Kidney glomerular epithelial cell (primary cell): ENCODE results near the gene RAB27A.
A peak's percentile ranks its signal among the peaks of the same experiment; 100 is the strongest.
"Not testable (repeated sequence)": the region's sequence is repeated elsewhere in the genome, so short reads cannot be mapped to it uniquely, and the experiment has no call there.

Source experiments
- DNase-seq: peaks from one replicate; lab custom pipeline; 2025; lab: John Stamatoyannopoulos, UW

Gene RAB27A

DNA sequence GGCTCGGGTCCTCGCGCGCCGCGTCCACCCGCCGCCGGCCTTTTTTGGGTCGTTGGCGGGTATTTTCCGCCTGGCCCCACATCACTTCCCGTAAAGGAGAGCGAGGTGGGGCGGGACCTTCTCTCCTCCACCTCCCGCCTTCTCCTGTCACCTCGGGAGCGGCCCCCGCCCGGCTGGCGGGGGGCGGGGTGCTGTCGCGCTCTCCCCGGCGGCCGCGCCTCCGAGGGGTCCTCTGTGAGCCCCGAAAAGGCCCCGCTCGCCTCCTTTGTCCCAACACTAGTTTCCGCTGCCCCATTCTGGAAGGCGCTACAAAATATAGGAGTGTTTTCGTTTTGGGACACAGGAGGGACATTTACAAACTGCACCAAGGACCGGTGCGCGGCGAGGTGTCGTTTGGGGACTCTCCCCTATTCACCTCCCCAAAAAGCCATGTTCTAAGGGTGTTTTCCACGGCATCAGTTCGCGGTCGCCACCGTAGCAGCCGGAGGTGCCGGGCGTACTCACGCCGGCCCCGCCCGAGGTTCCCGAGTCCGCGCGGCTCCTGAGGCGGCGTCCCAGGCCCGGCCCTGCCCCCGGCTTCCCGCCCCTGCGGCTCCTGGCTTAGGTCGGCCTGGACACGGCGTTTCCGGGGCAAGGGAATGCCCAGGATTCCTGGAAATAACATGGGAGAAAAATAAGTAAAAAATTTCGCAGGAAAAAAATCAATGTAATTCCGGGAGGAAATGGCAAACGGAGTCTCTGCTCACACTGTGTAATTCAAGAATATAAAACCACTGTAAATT is at the start of gene RAB27A:
Gene RAB27A, minus strand, starts transcription at position 68 of the 782 bp plus-strand sequence. CDS start 54,879 bp downstream, outside the sequence.
- DNase-seq, result peak; percentile 76

DNA sequence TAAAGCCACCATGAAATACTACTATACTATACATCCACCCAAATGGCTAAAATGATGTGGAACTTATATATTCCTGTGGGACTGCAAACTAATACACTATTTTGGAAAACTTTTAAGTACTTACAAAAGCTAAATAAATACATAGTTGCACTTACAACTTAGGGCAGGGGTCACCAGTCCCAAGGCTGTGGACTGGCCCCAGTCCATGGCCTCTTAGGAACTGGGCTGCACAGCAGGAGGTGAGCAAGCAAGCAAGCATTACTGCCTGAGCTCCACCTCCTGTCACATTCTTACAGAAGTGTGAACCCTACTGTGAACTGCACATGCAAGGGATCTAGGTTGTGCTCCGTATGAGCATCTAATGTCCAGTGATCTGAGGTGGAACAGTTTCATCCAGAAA is 47.5 kb upstream of the RAB27A start:
- DNase-seq, result no peak

DNA sequence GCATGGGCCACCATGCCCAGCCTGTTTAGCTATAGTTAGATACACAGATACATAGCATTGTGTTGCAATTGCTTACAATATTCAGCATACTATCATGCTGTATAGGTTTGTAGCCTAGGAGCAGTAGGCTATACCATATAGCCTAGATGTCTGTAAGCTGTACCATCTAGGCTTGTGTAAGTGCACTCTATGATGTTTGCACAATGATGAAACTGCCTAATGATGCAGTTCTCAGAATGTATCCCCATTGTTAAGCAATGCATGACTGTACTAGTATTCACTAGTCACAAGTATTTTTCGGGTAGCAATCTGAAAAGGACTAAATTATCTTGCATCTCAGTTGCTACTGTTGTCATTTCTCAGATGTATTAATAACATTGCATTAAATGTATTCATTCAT is 45.4 kb upstream of the RAB27A start:
- no peak for DNase-seq

DNA sequence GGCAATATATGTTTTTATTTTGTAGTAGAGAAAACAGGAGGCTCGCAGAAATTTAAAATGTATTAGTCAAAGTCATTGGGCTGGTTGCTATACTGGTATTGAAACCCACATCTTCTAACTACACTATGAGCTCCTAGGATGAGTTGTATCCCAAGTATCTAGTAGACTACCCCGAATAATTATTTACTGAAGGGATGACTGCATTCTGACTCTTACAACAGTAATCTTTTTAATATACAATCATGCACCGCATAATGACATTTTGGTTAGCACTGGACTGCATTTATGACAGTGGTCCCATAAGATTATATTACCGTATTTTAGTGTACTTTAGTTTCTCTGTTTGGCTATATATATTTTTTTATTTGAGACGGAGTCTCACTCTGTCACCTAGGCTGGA is 44.8 kb upstream of the RAB27A start:
- DNase-seq, result no peak

DNA sequence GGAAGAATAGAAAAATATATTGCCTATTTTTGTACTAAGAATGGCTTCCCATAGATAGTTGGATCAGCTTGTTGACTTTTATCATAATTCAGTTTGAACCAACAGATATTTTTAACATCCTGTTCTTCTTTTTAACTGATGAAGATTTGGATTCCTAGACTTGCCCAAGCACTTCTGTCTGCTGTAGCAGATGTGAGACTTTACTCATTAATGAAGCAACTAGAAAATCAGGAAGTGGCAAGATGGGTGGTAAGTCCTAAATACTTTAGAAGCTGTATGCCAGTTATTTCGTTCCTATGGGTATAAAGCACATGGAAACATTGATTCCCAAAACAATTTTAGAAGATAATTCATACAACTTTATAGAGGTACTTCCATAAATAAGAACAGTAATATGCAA is 37.8 kb upstream of the RAB27A start:
- no peak for DNase-seq

DNA sequence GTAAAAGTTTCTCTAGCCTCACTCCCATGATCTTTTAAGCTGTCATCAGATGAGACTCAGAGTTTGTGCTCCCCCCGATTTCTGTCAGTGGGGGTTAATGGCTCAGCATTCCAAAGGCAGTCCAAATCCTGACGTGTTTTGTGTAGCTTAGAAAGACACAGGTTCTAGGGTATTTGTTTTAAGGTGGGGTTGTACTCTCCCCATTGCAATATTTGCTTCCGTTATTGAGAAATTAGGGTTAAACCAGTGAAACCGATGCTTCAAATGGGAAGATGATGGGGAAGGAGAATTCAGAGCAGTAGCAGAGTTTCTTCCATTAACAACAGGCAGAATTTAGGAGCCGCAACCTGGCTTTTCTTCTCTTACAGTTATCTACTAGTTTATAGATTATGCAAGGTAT is 32.9 kb upstream of the RAB27A start:
- DNase-seq, result no peak

DNA sequence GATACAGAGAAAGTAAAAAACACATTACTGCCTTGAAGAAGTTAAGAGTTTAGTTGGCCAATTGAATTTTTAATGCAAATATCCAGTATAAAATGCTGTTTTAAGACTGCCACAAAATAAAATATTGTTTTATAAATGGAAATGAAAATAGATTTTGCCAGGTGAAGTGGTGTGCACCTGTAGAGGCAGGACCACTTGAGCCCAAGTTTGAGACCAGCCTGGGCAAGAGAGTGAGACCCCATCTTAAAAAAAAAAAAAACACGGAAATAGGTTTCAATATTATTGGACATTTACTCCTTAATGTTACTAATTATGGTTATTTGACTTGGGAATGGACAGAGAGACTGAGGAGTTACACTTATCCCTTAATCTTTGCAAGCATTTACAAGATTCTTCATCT is 31.4 kb upstream of the RAB27A start:
- DNase-seq, result no peak

DNA sequence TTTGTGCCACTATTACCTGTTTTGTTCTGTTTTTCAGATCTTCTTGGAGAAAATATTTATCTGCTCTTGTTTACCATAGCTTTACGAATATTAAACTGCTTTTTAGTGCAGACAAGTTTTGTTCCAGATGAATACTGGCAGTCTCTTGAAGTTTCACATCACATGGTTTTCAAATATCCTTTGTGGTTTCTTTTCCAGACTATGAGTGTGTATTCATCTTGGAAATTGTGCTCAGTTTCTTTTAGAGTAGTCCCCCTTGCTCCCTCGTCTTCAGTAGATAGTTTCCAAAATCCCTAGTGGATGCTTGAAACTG is 30.6 kb upstream of the RAB27A start:
- peak; percentile 21 for DNase-seq

DNA sequence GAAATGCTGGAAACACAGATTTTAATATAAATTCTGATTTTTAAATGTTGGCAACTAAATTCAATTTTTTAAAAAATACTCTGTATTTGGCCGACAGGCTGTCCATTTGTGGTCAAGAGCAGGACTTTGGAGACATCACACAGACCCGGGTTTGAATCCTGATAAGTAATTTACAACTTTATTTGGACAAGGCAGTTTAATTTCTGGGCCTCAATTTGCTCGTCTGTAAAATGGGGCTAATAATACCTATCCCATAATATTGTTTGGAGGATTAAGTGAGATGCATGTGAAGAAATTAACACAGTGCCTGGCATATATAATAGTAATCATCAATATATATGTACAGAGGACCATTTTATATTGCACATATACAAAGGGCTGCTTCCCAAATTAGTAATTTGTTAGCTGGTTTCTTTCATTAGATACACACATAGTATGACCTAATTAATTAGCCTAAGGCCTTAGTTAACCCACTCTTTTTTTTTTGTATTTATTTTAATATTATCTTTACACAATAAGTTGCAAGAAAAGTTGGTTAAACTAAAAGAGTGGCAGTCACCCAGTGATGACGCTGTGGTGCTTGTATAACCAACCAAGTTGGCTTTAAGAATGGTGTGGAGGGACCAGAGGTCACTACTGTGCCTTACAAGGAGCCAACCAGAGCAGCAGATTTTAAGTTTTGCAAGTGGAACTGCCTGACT is 30.1 kb upstream of the RAB27A start:
- no peak for DNase-seq

DNA sequence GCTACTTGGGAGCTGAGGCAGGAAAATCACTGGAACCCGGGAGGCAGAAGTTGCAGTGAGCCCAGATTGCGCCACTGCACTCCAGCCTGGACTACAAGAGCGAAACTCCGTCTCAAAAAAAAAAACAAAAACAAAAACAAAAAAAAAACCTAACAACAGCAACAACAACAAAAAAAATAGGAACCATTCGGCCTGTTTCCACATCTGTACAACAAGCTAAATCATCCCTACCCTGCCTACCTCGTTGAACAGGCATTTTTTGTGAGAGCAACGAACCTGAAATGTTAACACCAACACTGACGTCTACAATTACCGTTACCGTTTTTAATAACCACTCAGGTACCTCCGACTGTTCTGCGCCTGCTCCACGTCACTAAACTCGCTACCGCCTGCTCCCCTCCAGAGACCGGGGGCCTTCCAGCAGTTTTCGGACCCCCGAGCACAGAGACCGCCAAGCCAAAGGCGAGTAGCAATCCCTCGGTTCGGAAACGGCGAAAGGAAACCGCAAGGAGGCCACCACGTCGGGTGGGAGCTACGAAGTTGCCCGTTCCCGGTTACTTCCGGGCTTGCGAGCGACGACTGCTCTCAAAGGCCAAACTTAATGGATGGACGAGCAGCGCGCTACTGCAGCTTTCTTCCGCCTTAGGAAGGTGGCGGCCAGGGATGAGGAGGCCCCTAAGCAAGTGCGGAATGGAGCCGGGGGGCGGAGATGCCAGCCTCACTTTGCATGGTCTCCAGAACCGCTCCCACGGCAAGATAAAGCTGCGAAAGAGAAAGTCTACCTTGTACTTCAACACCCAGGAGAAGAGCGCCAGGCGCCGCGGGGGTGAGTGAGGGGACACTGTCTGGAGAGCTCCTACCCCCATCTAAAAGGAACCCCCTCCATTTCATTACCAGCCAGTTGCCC is 29.2 kb upstream of the RAB27A start, which contains the start of the genes PIGB and PIGBOS1:
Gene PIGB, plus strand, starts transcription at position 635 of the 907 bp plus-strand sequence. Its CDS starts 29 bp downstream, at position 664.
Gene PIGBOS1, minus strand, starts transcription at position 536 of the 907 bp plus-strand sequence. CDS start 1,331 bp downstream, outside the sequence.
- DNase-seq, result peak; percentile 77

DNA sequence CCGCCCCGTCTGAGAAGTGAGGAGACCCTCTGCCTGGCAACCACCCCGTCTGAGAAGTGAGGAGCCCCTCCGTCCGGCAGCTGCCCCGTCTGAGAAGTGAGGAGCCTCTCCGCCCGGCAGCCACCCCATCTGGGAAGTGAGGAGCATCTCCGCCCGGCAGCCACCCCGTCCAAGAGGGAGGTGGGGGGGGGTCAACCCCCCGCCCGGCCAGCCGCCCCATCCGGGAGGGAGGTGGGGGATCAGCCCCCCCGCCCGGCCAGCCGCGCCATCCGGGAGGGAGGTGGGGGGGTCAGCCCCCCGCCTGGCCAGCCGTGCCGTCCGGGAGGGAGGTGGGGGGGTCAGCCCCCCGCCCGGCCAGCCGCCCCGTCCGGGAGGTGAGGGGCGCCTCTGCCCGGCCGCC is 13.2 kb upstream of the RAB27A start:
- DNase-seq, result not testable (repeated sequence)

DNA sequence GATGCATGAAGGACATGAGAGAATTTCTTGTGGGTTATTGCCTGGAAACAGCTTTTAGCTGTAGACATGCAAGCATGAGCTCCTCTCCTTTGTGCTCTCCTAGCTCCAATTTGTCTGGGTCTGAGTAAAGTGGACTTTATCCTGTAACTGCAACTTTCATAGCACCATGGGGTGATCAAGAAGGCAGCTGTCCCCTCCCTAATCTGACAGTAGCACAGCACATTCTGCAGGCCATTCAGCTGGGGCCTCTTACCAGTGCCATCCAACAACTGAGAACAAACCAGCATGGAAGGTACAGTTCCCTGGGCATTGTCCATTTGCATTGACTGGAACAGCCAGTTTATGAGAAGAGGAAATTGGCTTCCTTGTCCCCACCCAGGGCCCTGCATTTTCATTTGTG is 7.7 kb upstream of the RAB27A start:
- no peak for DNase-seq

DNA sequence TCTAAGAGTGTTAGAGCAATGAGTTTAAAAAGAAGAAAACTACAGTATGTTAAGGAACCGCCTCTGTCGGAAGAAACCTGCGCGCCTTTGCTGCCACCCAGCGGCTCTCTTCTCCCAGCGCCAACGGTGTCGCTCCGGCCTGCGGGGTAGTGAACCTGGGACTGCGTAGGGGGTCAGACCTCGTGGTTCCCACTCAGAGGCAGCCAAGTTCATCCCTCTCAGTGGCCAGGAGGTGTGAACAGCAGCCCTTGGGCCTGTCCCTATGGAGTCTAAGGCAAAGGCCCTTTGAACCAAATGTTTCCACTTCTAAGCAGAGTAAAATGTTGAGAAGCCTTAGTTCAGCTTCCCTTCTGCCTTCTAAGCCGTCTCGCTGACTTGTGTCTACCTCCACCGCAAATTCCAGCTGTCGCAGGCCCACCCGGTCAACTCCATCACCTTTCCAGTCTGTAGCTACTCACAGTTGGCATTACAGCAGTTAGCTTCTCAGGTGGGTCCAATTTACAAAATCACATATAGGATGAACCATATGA is 980 bp upstream of the RAB27A start:
- no peak for DNase-seq

DNA sequence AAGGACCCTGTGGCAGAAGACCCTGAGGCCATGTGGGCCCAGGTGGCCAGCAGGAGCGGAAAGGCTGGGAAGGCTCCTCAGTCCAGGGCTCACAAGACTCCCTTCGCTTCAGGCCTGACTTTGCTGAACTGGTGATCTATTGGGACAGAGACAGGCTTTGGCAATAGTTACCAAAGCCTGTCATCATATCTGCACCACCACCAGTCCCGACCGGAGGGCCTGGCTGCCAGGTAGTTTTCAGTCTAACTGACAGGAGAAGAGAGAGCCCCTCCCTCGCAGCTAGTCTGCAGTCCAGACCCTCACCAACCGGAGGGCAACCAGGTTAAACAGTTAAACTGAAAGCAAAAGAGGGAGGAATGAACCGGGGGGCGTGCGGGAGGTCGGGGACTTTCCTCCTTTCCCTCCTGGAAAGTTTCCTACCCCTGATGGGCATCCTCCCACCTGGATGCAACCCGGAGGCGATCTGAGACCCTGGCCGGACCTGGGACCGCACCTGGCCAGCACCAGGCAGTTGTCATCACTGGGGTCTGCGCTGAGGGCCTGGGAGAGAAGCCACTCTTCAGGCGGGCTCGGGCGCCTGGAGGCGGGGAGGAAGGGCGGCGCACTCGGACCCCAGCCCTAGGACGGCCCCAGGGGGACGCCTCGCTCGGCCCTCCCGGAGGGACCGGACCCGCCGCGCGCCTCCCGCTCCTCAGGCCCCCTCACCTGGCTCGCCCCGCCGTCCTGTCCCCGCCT is 435 bp downstream of the RAB27A start:
- no peak for DNase-seq

DNA sequence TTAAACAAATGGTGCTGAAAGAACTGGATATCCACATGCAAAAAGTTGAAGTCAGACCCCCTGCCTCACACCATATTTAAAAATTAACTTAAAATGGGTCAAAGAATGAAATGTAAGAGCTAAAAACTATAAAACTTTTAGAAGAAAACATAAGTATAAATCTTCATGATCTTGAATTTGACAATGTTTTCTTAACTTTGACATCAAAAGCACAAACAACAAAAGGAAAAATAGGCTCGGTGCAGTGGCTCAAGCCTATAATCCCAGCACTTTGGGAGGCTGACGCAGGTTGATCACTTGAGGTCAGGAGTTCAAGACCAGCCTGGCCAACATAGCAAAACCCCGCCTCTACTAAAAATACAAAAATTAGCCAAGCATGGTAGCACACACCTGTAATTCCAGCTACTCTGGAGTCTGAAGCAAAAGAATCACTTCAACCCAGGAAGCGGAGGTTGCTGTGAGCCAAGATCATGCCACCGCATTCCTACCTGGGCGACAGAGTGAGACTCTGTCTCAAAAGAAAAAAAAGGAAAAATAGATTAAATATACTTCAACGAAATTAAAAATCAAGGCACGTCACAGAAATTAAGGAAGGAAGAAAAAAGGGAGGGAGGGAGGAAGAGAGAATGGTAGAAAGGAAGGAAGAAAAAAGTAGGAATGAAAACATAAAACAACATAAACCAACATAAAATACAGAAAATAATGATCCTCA is 1.5 kb downstream of the RAB27A start:
- no peak for DNase-seq

DNA sequence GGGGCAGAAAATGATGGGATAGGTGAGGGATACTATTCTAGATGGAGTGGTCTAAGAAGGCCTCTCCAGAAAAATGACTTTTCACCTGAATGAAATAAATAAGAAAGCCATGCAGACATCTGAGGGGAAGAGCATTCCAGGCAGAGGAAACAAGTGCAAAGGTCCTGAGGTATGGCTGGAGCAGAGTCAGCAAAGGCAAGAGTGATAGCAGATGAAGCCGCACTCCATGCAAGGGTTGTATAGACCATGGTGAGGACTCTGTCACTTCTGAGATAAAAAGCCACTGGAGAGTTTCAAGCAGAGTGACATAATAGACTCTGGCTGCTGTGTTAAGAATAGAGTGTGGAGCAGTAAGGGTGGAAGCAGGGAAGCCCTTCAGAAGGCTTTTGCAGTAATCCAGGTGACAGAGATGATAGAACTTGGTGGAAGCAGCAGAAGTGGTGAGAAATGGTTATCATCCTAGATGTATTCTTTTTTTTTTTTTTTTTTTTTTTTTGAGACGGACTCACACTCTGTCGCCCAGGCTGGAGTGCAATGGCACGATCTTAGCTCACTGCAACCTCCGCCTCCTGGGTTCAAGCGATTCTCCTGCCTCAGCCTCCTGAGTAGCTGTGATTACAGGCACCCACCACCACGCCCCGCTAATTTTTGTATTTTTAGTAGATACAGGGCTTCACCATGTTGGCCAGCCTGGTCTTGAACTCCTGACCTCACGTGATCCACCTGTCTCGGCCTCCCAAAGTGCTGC is 3.0 kb downstream of the RAB27A start:
- not testable (repeated sequence) for DNase-seq

DNA sequence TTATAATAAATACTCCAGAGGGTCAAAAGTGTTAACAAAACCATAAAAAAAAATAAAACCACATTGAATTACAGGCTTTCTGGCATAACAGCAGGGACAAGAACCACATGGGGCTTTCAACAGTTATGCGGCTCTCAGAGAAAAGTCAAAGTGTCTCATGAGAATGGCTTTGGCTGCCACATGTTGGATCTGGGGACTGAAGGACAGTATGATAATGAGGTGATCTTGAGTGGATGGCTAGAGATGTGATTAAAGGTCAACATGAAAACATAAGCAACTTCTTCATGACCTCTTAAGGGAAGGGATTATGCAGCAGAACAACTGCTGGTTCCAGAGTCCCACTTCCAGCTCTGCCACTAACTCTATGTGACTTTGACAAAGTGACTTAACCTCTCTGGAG is 5.2 kb downstream of the RAB27A start:
- no peak for DNase-seq

DNA sequence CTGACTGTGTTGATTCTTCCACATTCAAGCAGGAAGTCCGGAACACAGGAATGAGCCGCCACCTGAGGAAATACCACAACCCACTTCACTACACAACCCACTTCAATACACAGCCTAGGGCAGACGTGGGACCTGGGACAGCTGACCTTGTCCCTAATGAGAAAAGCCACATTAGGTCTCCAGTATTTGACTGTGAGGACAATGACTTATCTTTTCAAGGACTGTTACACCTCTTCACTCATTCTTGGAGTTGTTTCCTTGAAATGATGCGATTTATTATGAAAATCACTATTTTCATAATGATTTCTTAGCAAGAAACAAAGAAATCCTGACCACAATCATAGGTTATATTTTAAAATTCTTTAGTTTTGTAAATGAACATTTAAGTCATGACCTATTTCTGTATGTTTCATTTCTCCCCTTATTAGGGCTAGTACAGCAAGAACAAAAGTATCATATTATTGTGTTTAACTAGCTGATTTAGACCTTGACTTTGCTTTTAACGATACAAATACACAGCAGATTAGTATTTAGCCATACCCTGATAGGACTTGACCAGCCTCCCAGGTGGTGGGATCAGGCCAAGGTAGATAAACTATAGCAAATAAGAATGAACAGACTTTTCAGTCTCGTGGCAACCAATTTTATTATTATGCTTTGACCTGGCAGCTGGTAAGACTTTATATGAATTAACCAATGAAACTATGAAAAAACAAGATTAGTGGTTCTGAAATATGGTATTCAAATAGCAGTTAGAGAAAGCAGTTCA is 6.0 kb downstream of the RAB27A start:
- no peak for DNase-seq

DNA sequence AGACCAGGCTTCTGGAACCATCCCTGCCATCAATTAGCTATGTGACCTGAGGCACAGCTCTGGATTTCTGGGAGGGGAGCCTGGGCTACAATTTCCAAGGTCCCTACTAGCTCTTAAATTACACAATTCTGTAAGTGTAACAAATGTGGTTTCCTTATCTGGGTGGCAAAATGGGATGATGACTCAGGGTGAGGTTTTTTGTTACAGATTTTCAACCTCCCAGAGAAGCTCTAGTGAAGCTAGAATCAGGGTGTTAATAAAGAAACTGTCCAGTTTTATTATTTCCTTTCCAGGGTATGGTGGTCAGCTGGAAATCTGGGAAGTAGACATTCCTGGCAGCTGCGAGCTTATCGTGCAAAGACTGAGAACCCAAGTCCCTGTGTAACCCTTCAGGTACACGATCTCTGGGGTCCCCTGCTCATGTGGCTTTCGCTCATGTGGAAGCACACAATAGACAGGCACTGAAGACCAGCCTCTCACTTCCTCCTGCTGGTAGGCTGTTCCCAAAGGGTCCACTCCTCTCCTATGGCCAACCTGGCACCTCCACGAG is 7.3 kb downstream of the RAB27A start:
- DNase-seq, result peak; percentile 40
